ENCODE results near the gene WDFY1.

GRCh38 chr2:223980397-223980735 is 35.2 kb upstream of the WDFY1 start:
- no peak for TF ChIP-seq ZC3H10 (CRISPR knock-in tag; IDR thresholded peaks at IDR 0.05)
- TF ChIP-seq CREB5 (CRISPR knock-in tag; IDR thresholded peaks at IDR 0.05; ENCODE audit: low read depth), result no peak
- TF ChIP-seq ZNF70 (CRISPR knock-in tag; IDR thresholded peaks at IDR 0.05), result no peak
- no peak for TF ChIP-seq ZFP30 (CRISPR knock-in tag; IDR thresholded peaks at IDR 0.05)

All from SK-N-SH treated with all-trans-retinoic acid at 6 μM for 48 hours (cell line).